Fibroblast of lung (primary cell): Measurements from ENCODE around the gene KRT15.

Experiments used
- CTCF ChIP-seq, 2 donors: IDR thresholded peaks in 1 of 2; conservative IDR thresholded peaks in 1 of 2; 1 replicate in 1 of 2; 2 replicates in 1 of 2; pipeline ENCODE4 v1.5.1; 2011 to 2012; ENCODE audit warnings: low read length in 2 of 2, control low read depth in 1 of 2, inconsistent platforms in 1 of 2, low read depth in 1 of 2, mild to moderate bottlenecking in 1 of 2
- EZH2 ChIP-seq: IDR thresholded peaks from 2 replicates; pipeline ENCODE4 v1.5.1; 2012; ENCODE audit warnings: low read length, control low read depth, mild to moderate bottlenecking; ENCODE audit errors: missing control alignments

DNA sequence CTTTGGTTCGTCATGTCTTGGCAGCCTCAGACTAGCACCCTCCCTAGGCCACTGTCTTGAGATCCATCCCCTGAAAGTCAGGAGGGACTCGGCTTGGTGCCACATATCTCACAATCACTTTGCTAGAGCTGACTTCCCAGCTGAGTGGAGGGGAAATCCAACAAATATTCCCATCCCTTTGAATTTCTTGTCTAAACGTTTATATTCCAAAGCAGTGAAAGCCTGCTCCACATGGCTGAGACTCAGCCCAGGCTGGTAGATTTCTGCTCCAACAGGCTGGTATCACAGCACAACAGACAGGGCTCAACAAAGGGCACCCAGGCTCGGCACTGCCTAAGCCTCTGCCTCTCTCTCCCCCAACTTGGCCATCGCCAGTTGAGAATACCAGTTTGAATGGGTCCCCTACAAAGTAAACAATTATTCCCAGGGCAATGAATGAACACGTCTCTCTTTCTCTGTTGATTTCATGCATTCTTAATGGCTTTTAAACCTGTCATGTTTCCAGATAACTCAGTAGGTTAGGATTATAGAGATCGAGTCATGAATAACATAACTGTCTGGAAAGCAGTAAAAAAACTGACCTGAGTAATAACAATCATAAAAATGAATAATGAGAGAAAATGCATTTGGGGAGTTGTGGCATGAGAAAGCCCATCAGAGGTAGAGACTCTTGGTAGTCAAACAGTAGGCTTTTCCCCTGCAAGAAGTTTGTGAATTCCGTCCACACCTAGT lies 14.3 kb downstream of the KRT15 start:
- no peak for TF ChIP-seq CTCF (conservative IDR thresholded peaks at IDR 0.05 in 1 of 2, IDR thresholded peaks at IDR 0.05 in 1 of 2; ENCODE audit: low read depth in 1 of 2, low read length in 2 of 2)
- TF ChIP-seq EZH2, result no peak
